ENCODE results near the gene C1orf35.
A peak's percentile ranks its signal among the peaks of the same experiment; 100 is the strongest.
"Not testable (repeated sequence)": the region's sequence is repeated elsewhere in the genome, so short reads cannot be mapped to it uniquely, and the experiment has no call there.

C1orf35 gene

DNA sequence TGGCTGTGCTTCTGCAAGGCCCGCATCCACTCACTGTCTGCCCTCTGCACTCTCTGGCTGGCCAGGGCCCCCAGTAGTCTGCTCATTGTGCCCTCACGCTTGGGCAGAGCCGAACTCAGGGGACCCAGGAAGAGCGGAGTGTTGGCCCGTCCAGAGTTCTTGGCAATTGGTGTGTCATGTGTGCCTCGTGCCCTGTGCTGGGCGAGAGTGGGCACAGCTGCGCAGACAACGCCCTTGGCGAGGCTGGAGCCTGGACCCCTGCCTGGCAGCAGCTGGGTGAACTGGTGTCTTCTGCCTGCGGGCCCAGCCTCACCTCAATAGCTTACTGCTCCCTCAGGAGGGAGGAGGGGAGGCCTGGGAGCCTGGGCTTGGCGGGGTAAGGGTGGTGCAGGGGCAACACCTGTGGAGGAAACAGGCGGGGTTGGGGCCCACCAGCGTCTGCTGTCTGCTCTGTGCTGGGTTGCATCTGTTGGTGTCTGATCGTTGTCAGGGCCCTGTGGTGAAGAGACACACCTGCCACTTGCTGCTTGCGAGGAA lies 39.1 kb upstream of the C1orf35 start:
- peak; percentile 34 for DNase-seq

DNA sequence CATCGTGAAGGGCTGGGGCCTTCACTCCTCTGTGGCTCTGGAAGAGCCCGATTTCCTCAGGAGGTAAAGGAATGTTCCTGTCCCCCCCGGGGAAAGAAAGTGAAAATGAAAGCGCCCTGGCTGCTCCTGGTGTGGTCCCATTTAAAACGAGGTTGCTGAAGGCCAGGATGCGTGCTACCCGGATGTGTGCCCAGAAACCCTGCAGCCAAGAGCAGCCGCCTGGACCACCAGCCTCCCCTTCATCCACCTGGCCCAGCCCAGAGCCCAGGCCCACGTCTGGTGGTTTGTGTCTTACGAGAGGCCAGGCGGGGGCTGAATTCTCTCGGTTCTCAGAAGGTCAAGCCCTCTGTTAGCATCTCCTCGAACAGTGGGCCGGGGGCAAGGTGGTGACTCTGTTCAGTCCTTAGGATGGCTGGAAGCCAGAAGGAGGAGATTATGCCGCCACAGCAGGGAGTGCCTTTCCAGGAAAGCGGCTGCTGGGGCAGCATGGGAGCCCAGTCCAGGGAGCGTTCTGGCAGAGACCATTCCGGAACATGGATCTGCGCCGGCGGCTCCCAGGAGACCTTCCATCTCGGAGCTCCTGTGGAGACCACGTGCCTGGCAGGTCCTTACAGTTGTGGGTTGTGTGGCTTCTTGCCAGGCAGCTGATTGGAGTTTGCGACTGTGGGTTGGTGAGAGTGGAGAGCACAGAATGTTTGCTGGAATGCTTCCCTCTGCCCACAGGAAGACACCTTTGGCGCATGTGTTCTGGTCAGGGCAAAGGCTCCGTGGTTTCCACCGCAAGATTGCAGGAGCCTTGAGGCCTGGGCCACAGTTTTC lies 38.3 kb upstream of the C1orf35 start:
- DNase-seq, result peak; percentile 69

DNA sequence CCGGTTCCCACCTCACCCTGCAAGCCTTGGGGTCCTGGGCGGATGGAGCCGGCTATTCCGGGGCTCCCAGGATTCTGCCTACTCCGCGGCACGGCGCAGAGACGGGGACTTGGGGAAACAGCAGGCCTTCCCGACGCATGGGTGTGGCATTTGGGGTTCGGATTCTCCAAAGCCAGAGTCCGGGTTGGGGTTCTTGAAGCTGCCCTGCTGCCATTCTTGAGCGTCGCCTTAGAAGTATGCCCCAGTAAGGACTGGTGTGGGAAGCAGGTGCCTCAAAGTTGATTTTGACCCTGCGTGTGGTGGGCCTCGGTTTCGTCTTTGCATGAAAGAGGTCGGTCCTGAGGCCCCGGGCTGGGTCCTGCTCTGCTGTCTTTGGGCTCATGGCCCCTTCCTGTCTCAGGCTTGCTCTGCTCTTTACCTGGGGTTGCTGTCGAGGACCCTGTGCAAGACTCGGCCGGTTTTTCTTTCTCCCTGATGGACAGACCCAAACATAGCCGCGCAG lies 37.6 kb upstream of the C1orf35 start:
- no peak for DNase-seq

DNA sequence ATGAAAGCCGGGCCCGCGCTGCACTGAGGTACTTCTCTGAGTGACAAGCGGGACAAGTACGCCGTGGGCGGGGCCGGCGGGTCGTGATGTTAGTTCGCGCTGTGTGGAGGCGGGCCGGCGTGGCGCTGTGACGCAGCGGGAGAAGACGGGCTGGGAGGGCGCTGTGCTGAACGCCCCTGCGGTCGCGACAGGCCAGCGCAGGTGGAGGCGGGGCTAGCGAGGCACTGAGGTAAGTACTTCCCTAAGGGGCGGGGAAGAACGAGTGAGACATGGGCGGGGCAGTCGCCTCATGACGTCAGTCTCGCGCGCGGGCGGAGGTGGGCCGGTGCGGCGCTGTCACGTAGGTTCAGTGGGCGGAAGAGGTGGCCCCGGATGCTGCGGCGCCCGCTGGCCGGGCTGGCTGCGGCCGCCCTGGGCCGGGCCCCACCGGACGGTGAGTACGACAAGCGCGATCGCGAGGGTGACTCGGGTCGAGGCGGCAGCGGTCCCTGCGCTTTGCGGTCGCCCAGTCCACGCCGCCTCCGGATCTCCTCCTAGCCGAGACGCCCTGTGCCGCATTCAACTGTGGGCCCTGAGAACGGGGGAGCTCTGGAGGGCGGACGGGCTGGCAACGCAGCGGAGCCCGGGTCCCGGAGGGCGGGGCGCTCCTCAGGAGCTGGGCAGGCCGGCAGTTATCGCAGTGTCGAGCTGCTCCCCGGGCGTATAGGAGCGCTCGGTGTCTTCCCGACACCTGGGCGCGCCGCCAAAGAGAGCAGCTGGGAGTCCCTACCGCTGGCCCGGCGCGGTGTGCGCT lies 37.0 kb upstream of the C1orf35 start, which contains the start of gene GUK1:
Gene GUK1 (plus strand): TSS at position 349 of the 793 bp plus-strand sequence. CDS start 24 bp downstream, at position 373.
- DNase-seq, result peak; percentile 99

DNA sequence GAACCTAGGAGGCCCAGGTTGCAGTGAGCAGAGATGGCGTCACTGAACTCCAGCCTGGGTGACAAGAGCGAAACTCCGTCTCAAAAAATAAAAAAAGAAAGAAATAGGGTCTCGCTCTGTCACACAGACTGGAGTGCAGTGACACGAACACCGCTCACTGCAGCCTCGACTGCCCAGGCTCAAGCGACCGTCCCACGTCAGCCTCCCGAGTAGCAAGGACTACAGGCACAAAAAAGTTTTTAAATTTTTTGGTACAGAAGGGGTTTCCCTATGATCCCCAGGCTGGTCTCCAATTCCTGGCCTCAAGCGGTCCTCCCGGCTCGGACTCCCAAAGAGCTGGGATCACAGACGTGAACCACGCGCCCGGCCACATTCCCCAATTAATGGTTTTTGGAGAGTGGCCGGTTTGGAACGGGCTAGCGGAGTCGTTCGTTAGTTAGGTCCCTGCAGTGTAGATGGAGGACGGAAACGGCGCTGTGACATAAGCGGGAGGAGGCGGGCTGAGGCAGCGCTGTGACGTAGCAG lies 36.3 kb upstream of the C1orf35 start:
- no peak for DNase-seq

DNA sequence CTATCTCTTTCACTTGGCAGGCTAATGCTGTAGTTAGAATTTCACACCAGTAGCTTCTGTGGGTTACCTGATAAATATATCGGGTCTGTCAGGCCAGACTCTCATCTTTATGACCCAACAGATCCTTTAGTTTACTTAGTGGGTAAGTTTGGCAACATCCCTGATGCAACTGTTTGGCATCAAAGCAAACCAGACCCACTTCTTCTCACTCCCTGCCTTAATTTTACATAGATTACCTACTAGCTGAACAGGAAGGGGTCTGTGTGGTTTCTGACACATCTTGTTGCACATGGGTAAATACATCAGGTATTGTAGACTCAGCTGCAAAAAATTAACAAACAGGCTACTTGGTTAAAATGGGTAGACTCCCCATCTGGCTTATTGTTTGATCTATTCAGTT lies 33.8 kb upstream of the C1orf35 start:
- no peak for DNase-seq

DNA sequence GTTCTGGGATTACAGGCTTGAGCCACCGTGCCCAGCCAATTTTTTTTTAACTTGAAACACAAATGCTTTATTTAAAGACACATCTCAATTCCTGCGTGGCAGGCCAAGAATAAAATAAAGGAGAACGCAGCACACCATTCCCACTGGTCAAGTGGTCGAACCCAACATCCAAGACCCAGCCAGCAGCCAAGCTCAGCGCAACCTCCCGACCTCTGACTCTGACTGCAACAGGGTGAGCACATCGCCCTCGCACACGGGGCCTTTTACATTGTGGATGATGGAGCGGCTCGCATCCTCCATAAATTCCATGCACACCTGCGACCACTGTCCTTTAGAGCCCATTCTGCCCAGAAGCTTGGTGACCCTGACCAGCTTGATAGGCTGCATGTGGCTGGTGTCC lies 31.5 kb upstream of the C1orf35 start:
- no peak for DNase-seq

DNA sequence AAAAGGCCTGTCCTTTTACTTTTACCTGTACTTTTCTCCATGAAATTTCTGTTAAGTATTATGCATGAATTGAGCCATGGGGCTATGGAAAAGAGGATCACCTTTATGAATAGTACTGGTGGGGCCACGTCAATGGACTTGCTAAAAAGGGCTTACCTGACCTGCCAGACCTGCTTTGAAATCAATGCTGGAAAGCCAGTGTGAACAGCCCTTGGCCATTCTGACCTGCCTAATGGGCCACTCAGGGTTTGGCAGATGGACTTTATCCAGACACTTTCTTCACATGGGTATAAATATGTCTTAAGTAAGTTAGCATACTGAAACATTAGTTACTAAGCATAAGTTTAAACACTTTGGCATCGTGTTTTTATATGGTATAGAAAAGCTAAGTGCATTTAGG lies 28.6 kb upstream of the C1orf35 start:
- no peak for DNase-seq

DNA sequence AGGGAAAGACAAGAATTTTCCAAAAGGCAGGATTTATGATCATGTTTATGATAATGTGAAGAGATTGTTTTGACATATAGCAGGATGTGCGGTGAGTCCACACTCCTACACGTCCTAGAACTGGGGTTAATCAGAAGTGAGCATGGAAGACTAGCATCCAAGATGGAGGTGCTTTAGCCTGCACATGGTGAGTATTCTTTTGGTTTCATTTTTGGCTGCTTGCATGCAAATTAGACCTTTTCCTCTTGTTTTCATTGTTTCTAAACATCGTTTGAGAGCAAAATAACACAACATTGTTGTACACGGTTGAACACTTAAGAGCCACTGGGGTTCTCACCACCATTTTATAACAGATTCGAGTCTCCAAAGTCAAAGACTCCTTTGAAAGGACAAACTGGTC lies 22.1 kb upstream of the C1orf35 start:
- DNase-seq, result no peak

DNA sequence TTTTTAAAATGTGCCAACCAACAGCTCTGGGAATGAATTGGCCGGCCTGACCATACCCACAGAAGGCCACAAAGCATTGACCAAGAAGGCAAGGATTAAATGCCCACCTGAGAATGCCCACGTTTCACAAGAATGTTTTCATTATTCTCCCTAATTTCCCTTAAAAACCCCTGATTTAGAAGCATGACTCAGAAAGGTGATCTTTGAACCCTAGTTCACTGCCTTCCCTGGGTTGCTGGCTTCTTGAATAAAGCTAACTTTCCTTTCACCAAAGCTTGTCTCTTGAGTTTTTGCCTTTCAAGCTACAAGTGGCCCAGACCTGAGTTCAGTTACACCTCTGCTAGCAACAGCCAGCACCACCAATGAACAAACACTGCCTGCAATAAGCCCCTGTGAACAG lies 20.4 kb upstream of the C1orf35 start:
- DNase-seq, result no peak

DNA sequence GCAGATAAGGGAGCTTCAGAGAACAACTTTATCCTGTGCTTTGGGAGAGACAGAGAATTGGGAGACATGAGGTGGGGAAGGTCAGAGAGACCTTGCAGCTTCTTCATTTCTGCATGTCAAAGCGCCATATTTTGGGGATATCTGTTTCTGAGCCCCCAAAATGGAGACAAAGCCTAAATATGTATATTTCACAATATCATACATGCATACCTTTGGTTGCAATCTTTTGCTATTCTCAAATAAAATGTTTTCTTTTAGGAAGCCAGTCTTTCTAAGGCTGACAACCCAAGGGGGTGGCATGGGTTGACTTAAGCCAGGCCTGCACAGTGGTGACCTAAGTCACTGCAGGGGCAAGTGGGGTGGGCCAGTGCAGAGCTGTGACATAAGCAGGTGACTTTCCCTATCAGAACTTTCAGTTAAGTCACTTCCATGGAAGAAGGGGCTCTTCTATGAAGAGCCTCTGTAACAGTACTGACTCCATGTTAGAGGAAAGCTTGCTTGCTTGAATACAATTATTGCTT lies 19.9 kb upstream of the C1orf35 start:
- no peak for DNase-seq

DNA sequence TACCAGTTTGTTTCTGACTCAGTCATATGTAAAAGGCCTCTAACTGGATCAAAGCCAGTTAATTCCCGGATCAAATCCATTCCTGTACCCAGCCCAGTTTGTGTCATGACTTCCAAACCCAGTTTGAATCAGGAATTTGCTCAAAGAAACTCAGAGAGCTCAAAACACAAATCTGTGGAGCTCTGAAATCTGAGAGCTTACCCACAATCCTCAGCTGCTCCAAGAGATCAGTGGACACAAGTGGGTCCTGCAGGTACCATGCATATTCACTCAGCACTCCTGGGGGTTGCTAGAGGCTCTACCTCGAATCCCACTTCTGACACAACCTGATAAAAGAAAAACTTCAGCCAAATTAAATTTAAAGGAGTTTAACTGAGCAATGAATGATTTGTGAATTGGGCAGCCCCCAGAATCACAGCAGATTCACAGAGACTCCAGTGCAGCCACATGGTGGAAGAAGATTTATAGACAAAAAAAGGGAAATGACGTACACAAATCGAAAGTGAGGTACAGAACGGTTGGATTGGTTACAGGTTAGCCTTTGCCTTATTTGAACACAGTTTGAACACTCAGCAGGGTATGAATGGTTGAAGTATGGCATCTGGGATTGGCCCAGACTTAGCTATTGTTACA lies 17.8 kb upstream of the C1orf35 start:
- DNase-seq, result no peak

DNA sequence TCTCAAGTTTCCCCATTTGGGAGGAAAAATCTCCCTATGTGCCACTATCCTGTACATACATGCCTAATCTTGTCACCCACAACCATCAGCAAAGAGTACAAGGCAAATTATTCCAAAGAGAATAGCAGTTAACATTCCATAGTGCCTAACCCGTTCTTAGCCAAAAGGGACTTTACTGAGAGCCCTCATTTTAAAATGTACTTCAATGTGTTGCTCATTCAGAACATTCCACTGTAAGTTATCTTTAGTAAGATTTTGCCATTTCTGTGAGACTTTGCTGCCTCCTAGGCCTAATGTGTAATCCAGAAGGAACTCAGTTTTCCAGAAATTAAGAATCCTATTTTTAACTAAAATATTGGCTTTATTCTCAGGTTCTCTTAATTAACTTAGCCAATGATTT lies 17.2 kb upstream of the C1orf35 start:
- no peak for DNase-seq

DNA sequence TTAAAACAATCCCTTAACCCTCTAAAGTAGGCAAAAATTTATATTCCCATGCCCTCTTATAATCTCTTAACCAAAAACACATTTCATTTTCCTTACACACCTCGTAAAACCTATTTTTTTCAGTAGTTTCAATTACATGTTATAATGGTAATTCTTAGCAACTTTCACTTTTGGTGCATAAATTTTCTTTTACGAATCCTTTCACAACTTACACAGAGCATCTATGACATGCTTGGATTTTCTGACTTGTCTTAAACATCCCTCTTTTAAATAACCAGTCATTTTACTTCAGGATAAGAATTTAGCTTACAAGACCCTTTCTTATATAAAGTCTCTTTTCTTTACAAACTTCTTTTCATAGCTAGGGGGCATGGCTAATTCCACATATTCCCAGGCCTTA lies 14.9 kb upstream of the C1orf35 start:
- DNase-seq, result no peak

DNA sequence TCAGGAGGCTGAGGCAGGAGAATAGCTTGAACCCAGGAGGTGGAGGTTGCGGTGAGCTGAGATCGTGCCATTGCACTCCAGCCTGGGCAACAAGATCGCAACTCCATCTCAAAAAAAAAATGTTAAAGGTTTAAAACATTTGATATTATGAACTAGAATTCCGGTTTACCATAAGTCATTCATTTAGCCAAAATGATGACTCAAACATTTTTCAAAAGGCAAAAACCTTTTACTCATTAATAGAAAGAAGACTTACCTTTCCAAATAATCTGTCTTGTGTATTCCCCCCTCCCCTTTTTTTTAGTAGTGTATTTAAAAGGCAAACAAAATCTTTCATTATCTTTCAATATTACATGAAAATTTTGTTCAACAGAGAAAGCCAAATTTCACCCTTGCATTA lies 14.2 kb upstream of the C1orf35 start:
- no peak for DNase-seq

DNA sequence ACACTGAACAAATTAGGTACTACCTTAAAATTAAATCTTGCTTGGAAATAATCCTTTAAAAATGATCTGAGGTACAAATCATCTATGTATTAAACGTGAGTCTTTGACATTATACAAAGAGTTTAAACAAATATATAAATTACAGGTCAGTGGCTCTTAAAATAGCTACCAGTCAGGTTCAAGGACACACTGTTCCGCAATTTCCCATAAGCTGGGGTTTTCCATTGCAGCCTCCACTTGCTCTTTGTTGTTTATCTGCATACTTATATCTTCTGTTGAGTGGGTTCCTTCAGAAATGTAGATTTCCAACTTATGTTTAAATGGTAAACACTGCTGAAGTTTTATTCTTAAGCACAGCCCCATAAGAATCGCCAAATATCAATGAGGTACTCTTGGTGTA lies 11.7 kb upstream of the C1orf35 start:
- DNase-seq, result no peak

DNA sequence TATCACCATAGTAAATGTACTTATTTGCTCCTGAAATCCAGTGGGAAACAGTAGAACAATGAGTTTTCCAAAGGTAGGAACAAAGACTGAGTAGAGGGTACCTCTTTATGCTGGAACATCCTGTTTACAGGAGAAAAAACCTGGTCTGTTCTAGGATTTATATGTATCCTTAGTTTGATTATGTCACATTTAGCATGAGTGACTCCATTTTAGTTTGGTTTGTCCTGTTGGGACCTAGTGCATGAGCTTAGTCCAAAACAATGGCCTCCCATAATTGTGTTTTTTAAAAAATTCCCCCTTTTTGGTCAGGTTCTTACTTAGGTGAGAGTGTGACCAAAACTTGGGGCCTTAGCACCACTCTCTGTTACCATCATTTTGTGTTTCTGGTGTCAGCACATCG lies 9.5 kb upstream of the C1orf35 start:
- DNase-seq, result no peak

DNA sequence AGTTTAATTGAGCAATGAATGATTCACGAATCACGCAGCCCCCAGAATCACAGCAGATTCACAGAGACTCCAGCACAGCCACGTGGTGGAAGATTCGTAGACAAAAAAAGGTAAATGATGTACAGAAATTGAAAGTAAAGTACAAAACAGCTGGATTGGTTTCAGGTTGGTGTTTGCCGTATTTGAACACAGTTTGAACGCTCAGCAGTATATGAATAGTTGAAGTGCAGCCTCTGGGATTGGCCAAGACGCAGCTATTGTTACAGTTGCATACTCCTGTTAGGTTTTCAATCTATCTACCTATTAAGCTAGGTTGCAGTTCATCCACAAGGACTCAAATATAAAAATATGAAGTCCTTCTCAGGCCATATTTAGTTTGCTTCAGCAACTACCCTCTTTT lies 9.0 kb upstream of the C1orf35 start:
- DNase-seq, result no peak

DNA sequence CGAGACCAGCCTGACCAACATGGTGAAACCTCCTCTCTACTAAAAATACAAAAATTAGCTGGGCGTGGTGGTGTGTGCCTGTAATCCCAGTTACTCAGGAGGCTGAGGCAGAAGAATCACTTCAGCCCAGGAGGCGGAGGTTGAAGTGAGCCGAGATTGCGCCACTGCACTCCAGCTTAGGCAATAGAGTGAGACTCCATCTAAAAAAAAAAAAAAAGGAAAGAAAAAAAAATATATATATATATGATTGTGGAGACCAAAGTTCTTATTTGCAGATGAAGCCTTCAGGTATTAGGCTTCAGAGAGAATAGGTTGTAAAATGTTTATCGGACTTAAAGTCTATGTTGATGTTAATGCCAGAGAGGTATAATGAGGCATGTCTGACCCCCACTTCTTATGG lies 8.2 kb upstream of the C1orf35 start:
- DNase-seq, result not testable (repeated sequence)

DNA sequence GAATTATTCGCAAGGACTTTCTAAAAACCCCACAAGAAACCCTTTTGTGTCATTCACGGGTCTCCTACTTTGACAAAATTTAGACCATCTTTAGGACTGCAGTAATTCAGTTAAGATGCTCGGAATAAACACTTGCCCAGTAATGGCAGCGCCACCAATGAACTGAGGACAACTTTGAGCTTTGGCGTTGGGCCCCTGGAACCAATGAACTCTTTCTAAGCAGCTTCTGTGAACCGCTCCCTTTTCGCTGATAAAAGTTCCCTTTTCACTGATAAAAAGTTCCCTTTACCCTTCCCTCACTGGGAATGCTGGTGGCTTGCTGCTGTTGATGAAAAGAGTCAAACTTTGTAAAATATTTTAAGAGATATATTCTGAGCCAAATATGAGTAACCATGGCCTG lies 7.4 kb upstream of the C1orf35 start:
- no peak for DNase-seq

DNA sequence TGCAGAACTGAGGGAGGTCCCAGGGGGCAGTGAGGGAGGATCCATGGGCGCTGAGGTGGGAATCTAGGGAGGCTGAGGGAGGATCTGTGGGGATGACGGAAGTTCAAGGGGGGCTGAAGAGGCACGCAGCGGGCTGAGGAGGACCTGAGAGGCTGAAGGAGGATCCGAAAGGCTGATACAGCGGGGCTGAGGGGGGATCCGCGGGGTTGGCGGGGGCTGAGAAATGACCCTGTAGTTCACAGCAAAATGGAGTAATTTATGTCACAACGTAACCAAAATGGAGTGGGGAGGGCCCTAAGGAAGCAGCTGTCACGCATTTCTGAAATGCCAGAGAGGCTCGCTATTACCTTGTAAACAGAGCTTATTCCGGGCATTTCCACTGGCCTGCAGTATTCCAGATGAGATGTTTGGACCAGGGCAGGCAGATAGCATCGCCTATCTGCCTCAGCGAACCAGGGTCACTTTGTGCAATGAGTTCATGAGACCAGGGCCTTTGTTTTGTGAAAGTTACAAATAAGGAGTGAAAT lies 6.9 kb upstream of the C1orf35 start:
- no peak for DNase-seq

Measured in left hindlimb (tissue), 1 donor.